GM21367 (cell line): Measurements from ENCODE around the gene FOSL2.

Experiments
- ATAC-seq: cut with Tn5 transposase; IDR thresholded peaks from one replicate; pipeline ENCODE4 v1.9.1; 2021; ENCODE audit not compliant: unreplicated experiment

The FOSL2 gene

DNA sequence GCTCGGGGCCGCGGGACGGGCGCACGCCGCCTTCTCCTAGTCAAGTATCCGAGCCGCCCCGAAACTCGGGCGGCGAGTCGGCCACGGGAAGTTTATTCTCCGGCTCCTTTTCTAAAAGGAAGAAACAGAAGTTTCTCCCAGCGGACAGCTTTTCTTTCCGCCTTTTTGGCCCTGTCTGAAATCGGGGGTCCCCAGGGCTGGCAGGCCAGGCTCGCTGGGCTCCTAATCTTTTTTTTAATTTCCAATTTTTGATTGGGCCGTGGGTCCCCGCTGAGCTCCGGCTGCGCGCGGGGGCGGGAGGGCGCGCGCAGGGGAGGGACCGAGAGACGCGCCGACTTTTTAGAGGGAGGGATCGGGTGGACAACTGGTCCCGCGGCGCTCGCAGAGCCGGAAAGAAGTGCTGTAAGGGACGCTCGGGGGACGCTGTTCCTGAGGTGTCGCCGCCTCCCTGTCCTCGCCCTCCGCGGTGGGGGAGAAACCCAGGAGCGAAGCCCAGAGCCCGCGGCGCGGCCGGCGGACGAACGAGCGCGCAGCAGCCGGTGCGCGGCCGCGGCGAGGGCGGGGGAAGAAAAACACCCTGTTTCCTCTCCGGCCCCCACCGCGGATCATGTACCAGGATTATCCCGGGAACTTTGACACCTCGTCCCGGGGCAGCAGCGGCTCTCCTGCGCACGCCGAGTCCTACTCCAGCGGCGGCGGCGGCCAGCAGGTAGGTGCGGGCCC is 617 bp downstream of the FOSL2 start:
- no peak for ATAC-seq

DNA sequence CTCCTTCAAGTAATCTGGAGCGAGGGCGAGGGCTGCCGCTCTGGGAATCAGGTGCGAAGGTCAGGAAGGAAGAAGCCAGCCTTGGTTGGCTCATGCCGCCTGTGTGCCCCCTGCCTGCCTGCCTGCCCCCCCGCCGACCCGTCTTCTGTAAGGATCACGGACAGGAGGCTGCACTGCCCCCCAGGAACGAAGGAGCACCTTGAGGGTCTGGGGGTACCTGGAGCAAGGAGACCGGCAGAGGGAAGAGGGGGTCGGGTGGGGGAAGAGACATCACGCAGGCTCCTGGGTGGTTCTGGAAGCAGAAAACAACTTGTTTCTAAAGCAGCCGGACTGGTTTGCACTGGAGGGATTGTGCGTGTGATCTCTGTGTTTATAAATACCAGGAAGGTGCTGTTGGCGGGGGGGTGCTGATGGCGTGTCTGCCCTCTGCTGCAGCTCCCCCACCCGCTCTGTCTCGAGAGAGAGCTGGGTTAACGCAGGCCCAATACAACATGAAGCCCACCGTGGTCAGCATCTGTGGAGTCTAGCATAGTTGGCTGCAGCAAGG is 1.7 kb downstream of the FOSL2 start:
- no peak for ATAC-seq

DNA sequence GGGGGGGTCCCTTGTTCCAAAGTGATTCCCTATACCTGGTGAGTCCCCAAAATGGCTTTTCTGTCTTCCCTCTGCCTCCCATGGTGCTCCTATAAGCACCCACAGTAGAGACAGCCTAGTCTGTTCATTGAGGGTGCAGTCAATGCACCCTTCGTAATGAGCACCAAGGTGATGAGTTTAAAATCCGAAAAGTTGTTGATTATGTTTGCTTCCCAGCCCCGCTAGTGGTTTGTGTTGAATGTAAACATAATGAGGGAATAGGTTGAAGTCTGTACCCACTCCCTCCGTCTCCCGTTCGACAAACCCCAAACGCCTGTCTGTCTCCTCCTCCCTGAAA is 2.3 kb downstream of the FOSL2 start:
- no peak for ATAC-seq

DNA sequence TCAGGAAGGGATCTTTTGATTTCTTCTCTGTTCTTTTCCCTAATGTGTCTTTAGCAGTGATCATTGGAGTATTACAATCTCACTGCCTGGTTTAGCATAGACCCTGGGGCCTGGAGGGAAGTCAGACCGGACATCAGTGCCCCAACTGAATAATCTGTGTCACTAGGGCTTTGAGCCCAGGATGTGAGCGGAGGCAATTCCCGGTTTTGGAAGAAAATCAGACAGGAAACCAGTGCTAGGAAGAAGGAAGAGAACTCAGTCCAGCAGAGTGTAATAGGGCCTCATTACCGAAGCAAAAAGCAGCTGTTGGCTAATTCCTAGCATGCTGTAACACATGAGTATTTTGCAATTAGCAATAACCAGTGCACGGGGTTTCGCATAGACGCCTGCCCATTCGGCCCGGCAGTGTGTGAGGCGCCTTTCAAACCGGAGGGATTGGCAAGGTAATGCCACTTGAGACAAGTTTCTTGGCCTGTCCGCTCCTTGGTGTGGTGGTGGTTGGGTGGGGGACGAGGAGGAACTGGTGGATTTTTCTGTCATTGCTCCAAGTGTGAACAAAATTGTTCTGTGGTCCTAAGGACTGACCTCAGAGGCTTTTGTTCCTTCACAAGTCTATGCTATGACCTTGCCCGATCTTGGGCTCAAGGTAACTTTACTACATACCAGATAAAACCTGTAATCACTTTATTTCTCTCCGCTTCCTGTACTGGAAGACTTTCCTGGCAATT is 2.8 kb downstream of the FOSL2 start:
- no peak for ATAC-seq

DNA sequence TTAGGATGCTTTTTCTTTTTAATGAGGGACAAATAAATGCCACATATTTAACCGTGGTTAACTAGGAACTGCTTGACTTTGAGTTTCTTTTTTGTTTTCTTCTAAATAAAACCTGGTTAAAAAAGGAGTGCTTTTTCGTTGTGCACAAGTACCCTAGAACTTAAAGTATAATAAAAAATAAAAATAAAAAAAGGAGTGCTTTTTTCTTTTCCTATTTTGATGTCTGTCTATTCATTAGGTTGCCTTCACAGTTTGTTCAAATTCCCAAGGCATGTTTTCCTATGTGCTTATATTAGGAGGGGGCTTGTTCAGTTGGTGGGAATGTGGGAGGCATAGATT is 4.4 kb downstream of the FOSL2 start:
- ATAC-seq: no peak

DNA sequence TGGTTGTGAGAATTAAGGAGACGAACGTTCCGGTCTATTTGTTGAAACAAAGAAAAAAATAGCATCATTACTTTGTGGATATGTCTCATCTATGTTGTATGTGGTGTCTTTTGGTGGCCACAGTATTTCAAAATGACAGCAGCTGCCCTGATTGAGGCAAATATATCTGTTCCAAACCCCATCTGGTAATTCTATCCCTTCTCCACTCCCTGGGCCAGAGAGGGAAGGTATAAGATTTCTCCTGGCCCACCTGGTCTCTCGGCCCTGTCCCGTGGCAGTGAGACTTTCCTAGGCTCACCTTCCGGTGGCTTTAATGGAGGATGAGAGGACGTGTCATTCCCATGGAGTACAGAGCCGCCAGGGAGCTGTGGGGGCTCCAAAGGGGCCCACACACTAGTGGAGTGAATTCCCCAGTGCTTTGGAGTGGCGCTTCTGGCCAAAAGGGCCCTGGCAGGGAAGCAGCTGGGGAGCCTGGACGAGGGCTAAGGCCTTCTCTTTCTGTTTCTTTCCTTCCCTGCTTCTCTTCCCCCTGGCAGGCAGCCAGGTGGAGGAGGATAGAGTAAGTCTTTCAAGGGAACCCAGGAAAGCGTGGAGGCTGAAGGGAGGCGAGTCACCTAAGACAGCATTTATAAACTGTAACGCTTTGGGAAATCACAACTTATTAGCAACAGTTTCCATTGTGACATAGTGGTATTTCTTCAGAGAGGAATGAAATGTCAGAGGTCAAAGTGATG is 5.6 kb downstream of the FOSL2 start:
- no peak for ATAC-seq

DNA sequence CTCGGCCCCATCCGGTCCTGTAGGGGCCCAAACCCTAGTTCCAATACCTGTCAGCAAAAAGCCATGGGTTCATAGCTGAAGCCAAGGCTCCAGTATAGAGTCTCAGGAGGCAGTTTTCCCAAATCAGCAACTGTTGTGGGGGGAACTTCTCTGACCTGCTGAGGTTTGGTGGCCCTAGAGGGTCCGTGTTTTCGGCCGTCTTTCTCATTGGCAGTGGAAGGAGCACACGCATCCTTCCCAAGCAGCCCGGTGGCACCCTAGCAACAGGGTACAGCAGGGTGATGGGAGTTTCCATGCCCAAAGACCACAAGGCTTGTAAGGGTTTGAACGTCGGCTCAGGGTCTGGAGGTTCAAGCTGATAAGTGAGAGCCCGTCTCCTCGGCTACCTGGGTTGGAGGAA is 6.6 kb downstream of the FOSL2 start:
- no peak for ATAC-seq

DNA sequence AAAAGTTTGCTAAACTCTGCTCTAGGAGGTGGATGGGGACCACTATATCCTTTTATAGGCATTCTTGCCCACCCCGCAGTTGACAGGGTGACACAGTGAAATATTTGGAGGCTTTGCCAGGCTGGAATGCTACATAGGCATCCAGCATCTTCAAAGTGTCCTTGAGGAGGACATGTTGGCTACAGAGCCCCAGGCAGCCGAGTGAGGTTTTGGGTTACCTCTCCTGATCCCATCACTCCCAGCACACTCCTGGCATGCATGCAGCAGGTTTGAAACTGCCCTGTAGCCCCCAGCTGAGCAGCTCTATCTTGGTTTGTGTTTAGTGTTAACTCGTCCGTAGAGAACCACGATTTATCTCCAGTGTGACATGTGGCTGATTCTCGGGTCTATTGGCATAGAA is 7.3 kb downstream of the FOSL2 start:
- ATAC-seq: no peak

DNA sequence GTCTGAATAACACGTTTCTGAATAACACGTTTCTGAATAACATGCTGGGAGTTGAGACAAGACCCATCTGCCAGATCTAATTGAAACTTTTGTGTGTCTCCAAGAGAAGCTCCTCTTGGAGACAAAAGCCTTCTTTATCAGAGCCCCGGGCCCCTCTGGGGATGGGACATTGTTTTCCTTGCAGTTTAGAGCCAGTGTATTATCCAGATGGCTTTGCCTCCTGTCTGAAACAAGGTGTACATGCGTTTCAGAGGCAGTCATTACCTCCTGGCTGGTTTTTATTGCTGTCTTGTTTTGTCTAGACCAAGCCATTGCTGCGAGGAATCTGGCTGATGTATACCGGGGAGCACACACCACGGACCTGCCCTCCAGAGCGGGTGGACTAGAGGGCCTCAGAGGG is 7.8 kb downstream of the FOSL2 start:
- no peak for ATAC-seq

DNA sequence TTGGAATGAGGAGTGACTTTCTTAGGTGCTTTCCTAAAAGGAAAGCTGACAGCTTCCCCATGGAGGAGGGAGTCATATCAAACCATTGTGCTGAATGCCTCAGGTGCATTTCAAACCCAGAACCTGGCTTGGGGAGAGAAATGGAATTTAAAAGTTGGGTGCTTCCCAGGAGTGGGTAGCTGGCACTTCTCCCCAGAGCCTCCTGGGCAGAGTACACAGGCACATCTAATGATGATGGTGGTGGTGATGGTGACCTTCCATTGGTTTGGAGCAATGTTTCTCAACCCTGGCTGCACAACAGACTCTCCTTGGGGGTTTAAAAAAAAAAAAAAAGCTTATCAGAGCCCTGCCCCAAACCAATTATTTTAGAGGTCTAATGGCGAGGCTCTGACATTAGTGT is 8.3 kb downstream of the FOSL2 start:
- ATAC-seq: no peak

DNA sequence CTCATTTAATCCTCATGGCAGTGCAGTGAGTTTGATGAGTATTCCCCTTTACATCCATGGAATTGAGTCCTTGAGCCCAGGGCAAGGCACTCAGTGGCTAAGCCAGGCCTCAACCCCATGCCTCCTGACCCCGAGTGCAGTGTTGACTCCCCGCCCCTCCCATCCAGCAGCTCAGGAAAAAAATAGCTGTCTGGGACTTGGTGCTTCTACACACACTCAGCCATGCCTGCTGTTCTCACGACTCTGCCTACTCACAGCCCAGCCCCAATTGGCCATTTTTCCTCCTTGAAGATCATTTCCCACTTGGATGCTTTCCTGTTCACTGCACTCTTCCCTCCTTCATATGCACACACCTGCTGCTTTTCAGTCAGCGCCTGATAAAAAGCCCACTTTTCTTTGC is 8.8 kb downstream of the FOSL2 start:
- ATAC-seq: no peak

DNA sequence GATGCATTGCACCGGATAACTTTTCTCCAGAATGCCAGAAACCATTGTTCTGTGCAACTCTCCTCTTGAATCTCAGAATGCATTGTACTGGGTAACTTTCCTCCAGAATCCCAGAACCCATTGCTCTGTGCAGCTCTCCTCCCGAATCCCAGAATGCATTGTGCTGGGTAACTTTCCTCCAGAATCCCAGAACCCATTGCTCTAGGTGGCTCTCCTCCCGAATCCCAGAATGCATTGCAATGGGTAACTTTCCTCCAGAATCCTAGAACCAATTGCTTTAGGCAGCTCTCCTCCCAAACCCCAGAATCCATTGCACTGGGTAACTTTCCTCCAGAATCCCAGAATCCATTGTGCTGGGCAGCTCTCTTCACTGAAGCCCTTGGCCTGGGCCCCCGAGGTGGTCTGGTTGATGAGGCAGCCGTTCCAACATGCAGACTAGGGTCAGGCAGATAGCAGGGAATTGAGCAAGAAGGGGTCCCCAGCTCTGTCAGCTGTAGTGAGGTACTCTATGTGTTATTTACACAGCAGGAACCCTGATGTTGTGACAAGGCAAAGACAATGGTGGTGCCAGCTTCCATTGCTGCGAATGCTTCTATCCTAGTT is 9.4 kb downstream of the FOSL2 start:
- ATAC-seq: no peak

DNA sequence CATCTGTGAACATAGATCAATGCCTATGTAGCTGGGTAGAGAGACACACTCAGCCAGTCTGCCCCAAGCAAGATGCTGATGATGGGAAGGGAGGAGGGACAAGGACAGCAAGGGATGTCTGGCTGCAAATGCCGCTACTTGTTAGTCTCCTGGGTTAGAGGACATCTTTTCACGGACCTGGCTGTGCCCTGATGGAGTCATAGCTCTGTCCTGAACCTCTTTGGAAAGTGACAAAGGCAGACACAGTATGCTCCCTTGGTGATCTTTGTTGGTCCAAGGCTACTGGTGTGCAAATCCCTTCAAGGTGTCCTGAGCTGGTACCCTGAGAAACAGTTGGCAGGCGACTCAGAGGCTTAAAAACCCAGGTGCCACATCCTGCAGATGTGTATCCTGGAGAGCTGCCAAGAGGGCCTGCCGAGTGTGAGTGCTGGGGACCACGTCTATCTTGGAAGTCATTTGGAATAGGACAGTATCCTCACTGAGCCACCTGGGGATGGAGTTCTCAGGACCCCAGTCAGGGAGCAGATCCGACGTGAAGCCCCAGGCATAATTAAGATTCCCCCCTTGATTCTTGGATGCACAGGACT is 10.8 kb downstream of the FOSL2 start:
- ATAC-seq: no peak

DNA sequence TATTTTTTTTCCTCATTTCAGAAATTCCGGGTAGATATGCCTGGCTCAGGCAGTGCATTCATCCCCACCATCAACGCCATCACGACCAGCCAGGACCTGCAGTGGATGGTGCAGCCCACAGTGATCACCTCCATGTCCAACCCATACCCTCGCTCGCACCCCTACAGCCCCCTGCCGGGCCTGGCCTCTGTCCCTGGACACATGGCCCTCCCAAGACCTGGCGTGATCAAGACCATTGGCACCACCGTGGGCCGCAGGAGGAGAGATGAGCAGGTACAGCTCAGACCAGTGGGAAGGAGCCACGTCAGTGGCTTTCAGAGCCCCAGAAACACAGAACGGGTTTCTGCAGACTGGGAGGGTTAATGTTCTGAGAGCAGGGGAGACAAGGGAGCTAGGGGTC is 11.4 kb downstream of the FOSL2 start:
- no peak for ATAC-seq

DNA sequence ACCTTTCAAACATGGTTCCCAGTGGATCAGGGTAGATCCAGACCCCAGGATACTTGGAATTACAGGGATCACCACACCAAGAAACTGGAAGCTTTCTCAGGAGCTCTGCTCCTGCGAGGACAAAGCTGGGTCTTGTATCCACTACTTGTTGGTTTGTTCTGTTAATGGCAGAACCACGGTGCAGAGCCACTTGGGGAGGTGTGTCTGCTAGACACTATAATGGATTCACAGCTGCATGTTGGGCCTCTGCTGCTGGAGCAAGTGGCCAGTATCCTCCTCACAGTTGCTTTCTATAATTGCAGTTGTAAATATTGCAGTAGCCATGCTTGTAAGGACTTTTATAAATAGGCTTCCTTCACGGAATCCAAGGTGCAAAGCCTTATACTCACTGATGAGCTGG is 12.9 kb downstream of the FOSL2 start:
- ATAC-seq: no peak

DNA sequence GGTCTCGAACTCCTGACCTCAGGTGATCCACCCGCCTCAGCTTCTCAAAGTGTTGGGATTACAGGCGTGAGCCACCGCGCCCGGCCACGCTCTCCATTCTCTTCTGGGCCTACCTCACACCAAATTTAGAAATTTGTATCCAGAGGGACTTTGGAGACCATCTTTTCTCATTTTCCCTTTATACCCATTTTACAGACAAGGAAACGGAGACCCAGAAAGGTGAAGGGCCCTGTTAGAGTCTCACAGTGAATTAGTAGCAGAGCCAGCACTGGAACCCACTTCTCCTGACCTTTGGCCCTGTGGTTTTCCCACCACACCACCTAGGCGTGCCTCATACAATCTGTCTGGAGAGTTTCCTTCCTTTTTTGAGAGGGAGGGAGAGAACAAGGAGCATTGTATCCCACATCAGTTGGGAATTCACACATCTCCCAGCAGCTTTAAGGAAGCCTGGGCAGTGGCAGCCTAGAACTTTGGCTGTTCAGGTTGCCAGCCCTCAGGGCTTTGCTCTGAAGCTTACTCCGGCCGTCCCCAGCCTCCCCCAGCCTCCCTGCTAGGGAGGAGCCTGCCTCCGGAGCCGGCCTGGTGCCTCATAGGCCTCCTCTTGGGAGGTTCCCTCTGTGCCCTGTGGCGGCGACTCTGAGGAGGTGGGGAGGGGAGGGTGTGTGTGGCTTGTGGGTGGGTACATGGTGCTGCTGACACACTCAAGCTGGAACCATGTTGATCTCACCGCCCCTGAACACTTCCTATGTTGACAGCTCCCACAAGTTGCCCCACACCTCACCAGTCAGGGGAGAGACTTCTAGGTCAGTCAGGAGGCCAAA is 13.8 kb downstream of the FOSL2 start:
- ATAC-seq: no peak

DNA sequence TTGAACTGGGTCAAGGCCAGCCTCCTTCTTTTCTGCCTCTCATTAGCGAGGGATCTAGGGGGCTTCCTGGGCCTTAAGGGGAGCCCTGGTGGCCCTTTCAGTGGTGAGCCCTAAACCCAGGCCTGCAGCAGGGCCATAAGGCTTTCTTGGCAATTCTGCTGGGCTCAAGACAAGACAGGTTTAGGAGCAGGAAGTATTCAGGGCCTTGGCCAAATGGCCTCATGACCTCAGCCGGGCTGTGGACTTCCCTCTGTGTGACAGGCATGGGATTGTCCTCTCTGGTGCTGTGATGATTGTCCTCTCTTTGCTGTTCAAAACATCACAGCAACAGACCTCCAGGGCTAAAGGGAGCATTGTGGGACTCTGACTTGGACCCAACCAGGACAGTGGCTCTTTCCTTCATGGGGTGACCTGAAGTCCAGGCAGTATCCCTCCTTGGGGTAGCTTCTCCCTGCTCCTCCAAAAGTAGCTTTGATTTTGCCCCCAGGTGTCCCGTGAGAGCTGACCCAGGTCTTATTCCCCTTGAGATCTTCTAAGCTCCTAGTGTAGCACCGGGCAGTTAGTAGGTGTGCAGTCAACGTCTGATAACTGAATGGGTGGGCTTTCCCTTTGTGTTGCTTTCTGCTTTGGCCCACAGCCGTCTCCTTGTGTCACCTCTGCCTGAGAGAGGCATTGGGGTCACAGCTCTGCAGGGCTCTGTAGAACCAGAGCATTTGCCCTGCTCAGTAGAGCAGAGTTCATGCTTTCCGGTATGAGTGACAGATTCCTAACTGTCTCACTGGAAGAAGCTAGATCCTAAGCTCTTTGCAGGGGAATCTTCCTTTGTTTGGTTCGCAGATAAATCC is 14.7 kb downstream of the FOSL2 start:
- no peak for ATAC-seq

DNA sequence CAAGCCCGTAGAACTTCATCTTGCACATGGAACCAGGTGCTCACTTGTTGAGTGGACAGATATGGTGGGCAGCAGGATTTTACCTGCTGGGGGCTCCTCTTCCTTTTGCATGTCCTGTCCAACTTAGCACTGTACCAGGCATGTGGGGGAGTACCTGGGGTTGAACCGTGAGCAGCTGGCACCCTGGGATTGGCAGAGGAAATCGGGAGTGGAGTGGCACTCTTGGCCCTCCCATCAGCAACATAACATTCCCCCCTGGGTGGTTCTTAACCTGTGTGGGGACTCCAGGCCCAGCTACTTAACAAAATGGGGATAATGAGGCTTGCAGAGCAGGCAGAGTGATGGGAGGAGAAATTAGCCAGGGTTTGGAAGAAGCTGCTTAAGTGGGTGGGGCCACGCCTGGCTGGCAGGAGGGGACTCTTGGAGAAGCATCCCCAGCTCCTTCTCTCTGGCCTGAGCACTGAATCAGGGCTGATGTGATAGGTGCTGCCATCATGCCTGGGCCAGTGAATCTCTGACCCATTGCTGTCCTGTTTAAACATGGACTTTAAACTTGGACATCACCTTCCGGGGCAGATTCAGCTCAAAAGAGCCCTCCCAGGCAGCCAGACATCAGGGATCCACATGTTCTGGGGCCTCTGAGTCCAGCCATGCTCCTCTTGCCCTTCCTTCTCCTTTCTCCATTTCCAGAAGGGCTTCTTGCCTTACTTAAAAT is 15.5 kb downstream of the FOSL2 start:
- ATAC-seq: no peak
